RCC 7860 (cell line): ENCODE data around the gene ISG20.

ENCODE experiments used
- DNase-seq: peaks from one replicate; pipeline ENCODE4 v3.0.0-alpha.2; 2015; ENCODE audit warnings: low spot score
- FAIRE-seq: peaks from 2 replicates; lab custom pipeline; 2012; peaks lifted over from hg19 to GRCh38; lab: Jason Lieb, UNC

The ISG20 gene

DNA sequence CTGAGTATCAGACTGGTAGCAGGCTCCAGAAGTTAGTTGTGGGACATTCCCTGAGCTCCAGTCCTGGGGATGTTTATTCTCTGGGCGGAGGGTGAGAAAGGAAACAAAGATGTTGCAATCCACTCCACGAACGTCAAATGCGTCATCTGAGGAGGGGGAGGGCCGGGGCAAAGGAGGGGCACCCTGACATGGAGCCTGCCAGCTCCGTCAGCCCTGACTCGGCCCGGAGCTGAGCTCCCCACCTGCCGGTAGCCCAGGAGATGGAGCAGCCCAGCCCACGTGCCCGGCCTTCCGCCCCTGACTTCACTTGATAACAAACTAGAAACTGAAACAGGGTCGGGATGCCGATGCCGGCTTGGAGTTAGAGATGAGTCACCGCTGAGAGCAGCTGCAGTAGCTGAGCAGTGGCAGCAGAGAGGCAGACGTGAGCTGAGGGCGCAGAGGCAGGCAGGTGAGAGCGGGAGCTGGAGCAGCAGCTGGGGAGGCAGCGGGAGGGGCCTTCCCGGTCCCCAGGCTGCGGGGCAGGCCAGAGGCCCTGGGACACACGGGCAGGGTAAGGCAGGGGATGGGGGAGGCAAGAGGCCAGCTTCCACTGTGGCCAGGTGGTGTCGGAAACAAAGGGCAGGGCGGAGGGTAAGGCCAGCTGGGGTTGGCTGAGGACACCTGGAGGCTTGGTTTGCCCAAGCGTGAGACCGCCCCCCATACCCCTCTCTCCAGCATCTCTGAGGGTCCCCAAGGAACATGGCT lies at the start of gene ISG20:
TSS of gene ISG20 (plus strand) at position 391 of the 747 bp plus-strand sequence. CDS start at position 742, 351 bp downstream.
- FAIRE-seq (peak; percentile 44), DNase-seq (peak; percentile 95)

DNA sequence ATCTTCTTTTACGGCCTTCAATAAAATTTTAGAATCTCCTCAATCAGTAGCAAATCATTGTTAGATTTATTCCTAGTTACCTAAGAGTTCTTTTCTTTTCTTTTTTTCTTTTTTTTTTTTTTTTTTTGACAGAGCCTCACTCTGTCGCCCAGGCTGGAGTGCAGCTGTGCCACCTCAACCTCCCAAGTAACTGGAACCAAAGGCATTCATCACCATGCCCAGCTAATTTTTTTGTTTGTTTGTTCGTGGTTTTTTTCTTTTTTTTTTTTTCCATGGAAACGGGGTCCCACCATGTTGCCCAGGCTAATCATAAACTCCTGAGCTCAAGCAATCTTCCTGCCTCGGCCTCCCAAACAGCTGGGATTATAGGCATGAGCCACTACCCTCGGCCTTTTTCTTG lies 48.1 kb upstream of the ISG20 start:
- FAIRE-seq (no peak), DNase-seq (no peak)

DNA sequence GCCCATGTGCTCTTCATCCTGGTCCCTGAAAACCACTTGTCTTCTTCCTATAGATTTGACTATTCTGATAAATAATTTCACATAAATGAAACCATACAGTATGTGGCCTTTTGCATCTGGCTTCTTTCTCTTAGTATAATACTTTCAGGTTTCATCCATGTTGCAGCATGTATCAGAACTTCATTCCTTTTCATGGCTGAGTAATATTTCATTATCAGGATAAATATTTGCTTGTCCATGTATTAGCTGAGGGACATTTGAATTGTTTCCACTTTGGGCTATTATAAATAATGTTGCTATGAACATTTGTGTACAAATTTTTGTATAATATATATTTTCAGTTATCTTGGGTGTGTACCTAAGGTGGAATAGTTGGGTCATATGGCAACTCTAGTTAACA lies 47.4 kb upstream of the ISG20 start:
- FAIRE-seq: no peak
- no peak for DNase-seq

DNA sequence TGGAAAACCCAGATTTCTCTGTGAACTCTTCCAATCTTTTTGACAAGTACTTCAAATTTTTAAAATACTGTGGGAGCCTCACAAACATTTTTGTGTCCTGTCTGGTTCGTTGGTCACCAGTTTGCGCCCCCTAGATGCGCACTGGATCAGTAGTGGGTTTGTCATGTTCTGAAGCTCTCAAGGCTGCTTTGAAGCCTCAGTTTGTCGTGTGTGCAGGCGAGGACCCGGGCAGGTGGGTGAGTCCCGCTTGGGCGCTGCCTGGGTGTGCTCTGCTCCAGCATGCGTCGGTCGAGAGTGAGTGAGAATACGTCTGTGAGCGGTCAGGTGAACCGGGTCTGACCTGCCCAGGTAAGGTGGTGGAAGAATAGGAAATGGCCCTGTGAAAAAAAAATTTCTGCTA lies 34.9 kb upstream of the ISG20 start:
- no peak for FAIRE-seq

DNA sequence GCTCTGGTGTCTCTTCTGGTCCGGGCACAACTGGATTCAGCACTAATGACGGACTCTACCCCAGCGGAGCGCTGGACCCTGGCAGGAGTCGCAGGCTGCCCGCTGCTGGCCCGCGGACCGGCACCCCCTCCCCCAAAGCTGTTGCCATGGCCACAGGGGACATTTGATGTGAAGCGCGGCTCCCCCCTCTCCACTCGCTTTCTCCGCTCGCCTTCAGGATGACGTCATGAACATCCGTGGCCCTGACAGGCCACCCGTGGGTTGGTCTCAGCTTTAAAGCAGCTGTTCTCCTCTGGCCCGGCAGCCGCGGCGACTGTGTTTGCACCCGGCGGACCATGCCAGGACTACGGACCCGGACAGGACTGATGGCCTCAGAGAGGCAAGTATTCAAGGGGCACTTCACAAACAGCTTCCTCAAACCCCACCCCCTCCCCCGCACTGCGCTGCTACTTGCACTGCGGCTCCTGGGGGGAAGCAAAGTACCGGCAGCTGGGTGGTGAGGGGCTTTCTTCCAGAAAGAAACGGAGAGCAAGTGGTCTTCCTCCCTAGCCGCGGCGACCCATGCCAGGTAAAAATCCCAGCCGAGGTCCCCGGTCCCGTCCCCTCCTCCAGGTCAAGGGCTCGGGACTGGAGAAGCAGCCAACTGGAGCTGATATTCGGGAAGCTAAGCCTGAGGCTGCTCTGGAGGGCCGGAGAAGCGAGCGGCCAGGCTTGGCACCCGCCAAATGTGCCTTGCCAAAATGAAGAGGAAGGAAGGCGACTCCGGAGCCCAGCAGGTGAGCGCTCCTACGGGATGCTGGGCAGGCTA lies 34.2 kb upstream of the ISG20 start:
- no peak for FAIRE-seq
- DNase-seq: no peak

More for the DNA sequence above, 34.9 kb upstream of the ISG20 start:
- DNase-seq: no peak

DNA sequence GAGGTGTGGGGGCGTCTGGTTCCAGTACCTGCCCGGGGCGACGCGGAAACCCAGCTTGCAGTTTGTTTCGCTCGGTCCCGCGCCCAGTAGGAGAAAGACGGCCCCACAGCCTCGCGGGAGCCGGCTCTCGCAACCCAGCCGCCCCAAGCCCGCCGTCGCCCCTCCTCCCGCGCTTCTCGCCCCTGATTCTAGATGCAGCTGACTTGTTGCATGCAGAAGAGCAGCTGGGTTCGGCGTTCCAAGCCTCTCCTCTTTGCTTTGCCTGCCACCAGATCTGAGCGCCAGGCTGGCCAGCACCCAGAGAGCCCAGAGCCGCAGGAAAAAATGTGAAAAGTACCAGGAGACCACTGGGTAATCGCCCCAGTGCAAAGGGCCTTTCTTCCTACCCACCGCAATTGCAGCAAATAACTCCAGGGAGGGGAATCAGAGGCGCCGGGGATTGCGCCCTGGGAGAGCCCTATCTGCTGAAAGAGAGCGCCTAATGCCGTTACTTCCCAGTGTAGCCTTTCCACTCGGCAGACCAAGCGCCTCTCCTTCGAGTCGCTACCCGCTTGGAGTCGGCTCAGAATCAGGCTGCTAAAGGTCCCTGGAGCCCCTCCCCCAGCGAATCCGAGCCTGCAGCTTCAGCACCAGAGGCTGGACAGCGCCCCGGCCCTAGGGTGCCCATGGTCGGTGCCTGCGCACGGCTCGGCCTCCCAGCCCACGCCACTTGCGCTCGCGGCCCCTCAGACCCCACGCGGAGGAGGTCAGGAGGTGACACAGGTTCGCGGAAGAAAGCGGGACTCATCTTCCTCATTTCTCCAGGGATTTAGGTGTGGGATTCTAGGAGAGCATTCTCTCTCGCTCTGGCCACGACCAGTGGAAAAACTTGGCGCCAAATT lies 33.4 kb upstream of the ISG20 start:
- FAIRE-seq (no peak), DNase-seq (no peak)

DNA sequence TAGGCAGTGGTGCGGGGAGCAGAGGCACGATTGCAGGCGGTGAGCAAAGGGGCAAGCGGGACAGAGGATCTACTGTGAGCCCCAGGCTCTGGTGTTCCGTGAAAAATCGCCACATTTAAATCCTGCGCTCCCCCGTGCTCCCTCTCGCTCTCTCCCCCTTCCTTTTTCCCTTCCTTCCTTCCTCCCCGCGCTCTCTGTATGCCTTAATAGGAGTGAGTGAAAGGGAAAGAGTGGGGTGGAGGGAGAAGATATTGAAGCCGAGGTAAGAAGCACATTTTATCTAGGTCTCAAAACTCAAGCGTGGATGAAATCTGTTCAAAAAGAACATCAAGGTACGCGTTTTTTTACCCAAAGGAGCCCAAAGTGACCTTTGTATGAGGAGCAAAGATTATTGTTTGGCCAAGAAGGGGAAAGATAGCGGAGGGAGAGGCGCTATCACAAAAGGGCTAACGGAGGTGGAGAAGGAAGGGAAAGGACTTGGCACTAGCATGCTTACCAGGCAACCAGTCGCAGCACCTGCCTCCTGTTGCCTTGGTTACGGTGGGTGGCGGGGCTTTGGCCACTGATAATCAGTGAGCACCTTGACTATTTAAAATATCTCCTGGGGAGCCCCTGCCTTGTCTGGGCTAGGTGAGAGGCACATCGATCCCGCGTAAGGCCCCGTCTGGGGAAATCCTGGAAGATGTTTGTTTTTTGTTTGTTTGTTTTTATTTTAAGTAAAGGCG lies 32.6 kb upstream of the ISG20 start:
- FAIRE-seq (no peak), DNase-seq (no peak)

DNA sequence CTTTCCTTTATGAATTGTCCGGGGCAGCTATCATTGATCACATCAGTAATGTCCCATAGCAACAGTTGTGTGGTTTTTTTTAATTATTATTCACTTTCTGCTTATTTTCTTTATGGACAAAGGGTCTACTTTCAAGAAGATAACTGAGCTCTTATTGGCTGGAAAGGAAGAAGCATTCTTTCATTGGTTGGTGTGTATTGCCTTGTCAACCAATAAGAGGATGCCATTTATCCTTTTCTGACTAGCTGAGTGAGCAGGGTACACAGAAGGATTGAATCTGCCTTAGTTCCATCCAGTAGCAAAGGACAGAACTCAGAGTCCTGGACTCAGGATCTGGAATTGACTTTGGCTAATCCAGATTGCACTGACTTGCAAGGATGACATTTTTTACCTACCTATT lies 30.9 kb upstream of the ISG20 start:
- DNase-seq (no peak), FAIRE-seq (no peak)

DNA sequence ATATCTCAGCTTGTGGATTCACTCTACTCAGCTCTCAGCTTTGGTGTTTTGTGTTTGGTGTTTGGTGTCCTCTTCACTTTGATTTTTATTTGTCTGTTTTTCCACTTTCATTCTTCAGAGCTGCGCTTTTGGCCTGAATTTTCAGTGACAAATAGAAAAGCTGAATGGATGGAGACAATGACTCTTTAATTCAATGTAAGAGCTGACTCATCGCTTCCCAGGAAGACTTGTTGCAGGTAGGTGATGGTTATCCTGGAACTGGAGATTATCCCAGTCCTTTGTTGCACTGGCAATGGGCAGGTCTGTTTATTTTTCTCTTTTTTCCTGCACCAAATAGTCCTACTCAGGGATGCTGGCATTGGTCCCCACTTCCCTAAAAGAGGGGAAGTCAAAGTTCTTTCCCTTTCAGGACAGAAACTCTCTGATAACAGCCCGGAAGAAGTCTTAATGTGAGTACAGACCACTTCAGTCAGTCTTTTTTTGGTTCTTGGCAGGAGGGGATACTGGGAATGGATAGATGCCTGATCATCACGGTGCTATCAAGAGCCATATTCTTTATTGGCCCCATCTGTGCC lies 30.1 kb upstream of the ISG20 start:
- FAIRE-seq (no peak), DNase-seq (no peak)

DNA sequence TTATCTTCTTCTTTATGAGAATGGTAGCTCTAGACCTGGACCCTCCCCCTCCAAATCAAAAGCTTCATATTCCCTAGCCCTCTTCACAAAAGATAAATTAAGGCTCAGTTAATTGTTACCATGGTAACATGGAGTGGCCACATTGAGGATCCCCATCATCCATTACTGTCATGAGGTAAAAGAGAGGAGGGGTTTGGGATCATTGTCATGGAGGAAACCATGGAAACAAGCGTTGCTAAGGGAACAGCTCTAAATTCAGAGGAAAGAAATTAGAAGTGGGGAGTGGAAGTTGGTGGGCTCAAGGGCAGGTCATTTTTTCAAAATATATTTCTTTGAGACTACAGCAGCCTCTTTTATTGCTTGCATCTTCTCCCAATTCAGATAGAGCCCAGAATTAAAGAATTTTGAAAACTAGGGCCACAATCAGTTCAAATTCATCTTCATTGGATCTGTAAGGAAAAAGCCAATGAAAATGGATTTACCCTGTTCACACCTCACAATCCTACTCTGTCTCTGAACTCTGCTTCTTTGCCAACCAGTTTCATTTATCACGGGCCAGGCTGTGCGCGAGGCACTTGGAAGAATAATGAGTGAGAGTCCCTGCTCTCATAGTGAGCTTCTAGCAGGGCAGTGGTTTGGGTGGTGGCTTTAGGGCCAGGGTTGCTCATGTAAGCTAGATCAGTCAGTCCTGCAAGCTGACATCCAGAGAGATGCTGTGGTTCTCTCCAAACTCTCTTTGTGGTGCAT lies 29.3 kb upstream of the ISG20 start:
- DNase-seq (no peak), FAIRE-seq (no peak)

DNA sequence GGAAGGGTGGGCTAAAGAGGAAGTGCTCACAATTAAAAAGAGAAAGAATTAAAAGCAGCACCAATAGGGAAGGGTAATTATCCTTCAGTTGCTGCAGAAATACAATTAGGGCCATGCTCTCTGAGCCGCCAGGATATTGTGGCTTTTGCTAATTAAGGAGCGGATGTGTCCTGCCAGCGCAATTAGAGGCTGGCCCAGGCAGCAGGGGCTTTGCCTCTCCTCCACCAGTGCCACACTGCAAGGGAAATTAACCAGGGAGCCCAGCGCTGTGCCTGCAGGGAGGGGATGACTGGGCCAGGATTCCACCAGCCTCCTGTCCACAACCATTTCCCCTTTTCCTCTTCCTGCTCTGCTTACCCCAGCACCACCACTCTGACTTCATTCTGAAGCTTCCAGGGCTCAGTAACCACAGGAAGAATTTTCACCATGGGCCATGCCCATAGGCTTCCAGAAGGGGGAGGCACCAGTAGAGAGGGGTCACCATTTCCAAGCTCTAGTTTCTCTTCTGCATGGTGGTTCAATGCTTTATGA lies 28.1 kb upstream of the ISG20 start:
- DNase-seq: peak; percentile 35

DNA sequence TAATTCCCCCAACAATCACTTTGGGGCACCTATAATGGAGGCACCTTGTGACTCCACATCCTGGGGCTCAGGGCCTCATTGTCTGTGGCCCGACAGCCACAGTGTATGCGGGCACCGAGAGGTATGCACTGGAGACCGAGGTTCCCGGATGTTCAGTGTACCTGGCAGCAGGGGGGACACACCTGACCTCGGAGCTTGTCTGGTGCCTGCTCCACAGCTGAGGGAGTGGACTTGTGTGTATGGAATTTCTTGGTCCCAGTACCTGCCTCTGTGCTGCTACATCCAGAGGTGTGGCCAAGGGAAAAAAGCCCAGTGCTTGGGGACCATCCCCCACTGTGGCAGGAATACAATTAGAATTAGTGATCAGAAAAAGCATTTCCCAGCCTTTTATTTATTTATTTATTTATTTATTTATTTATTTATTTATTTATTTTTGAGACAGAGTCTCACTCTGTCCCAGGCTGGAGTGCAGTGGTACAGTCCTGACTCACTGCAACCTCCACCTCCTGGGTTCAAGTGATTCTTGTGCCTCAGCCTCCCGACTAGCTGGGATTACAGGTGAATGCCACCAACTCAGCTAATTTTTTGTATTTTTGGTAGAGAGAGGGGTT lies 26.5 kb upstream of the ISG20 start:
- no peak for FAIRE-seq
- DNase-seq: no peak

More for the DNA sequence above, 28.1 kb upstream of the ISG20 start:
- no peak for FAIRE-seq

DNA sequence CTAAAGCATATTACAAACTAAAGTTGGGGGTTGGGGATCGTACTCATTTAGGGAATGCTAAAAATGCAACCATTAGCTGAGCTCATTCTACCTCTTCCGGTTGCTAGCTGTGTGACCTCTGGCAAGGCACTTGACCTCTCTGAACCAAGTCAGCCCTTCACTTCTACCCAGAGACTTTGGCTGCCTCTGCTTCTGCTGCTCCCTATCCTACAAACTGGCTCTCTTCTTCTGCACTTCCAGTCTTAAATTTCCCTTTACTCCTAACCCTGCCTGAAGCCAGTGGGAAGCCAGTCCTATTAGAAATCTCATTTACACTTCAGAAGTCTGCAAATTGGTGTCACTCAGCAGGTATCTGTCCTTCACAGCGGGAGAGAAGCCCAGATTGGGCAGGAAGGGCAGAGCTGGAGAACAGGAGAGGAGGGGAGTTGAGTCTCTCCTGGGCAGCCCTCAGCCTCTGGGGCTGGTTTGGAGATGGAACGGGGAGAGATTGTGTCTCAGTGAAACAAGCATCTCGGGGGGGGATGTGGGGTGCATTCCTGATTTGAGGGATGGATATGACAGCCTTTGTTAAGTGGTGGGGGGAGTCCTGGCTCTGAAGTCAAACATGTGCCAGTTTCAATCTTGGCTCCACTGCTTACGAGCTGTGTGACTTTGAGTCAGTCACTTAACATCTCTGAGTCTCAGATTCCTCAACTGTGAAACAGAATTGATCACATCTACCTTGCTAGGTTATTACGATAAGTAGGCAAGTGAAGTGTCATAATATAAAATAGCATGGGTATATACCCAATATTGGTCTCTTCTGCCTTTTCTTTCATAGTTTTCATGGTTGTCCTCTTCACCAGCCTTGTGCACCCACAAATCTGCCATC lies 25.5 kb upstream of the ISG20 start:
- FAIRE-seq (no peak), DNase-seq (peak; percentile 50)

DNA sequence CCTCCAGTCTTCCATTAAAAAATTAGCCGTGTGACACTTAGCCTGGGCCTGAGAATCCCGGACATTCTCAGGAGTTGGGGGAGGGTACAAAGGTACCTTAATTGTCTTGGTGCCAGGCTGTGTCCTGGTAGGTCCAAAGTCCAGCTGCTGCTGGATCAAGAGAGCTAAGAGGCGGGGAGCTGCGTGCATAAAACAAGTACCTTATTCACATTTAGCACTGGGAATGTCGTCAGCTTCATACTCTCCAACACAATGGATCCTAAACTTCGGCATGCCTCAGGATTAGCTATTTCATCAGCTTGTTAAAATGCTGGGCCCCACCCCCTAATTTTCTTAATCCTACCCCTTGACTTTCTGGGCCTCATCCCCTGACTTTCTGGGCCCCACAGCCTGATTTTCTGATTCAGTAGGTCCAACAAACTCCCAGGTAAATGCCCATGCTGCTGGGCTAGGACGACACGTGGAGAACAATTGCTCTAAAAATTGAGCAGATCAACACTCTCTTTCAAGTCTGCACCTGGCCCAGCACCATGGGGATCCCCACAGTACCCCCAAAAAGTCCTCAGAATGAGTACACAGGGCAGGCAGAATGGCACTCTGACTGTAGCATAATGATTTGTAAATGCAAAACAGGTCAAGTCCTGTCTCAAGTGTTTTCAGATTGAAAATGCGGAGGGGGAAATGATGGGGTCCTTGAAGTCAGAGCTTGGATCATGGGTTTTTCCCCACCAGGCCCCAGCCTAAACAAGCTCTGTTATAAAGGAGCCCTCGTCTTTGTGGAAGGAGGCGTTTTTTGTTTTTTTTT lies 23.3 kb upstream of the ISG20 start:
- FAIRE-seq (no peak), DNase-seq (no peak)

DNA sequence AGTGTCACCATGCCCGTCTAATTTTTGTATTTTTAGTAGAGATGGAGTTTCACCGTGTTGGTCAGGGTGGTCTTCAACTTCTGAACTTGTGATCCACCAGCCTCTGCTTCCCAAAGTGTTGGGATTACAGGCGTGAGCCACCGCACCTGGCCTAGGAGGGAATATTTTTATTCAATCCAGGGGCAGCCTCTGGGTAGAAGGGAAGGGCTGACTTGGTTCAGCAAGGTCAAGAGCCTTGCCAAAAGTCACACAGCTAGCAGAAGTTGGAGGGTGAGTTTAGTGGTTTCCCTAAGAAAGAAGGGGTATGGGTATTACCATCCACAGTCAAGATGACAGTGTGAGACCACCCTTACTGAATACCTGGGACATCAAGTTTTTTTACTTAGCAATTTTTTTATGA lies 22.6 kb upstream of the ISG20 start:
- FAIRE-seq (no peak), DNase-seq (no peak)

DNA sequence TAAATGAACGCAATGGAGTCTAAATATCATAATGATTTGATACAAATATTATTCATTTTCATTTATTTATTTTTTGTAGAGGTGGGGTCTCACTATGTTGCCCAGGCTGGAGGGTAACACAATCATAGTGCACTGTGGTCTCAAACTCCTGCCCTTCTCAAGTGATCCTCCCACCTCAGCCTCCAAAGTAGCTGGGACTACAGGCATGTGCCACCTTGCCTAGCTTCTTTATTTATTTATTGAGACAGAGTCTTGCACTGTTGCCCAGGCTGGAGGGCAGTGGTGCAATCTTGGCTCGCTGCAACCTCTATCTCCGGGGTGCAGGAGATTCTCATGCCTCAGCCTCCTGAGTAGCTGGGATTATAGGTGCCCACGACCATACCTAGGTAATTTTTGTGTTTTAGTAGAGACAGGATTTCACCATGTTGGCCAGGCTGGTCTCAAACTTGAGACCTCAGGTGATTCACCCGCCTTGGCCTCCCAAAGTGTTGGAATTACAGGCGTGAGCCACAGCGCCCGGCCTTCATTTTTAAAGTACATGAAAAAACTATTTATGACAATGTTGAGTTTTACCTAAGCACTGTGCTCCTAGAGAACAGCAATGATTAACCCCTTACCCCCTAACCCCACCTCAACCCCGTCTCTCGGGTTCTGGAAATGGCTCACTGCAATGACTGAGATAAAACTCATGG lies 21.6 kb upstream of the ISG20 start:
- no peak for DNase-seq
- no peak for FAIRE-seq
